Fibroblast of lung (primary cell): ENCODE results near the gene PARP14.

Source experiments
- EZH2 ChIP-seq: IDR thresholded peaks from 2 replicates; pipeline ENCODE4 v1.5.1; 2012; ENCODE audit warnings: low read length, control low read depth, mild to moderate bottlenecking; ENCODE audit errors: missing control alignments
- TF ChIP-seq, protein P1 (sequence below), 2 donors: IDR thresholded peaks in 1 of 2; conservative IDR thresholded peaks in 1 of 2; 1 replicate in 1 of 2; 2 replicates in 1 of 2; pipeline ENCODE4 v1.5.1; 2011 to 2012; ENCODE audit warnings: low read length in 2 of 2, control low read depth in 1 of 2, inconsistent platforms in 1 of 2, low read depth in 1 of 2, mild to moderate bottlenecking in 1 of 2

DNA sequence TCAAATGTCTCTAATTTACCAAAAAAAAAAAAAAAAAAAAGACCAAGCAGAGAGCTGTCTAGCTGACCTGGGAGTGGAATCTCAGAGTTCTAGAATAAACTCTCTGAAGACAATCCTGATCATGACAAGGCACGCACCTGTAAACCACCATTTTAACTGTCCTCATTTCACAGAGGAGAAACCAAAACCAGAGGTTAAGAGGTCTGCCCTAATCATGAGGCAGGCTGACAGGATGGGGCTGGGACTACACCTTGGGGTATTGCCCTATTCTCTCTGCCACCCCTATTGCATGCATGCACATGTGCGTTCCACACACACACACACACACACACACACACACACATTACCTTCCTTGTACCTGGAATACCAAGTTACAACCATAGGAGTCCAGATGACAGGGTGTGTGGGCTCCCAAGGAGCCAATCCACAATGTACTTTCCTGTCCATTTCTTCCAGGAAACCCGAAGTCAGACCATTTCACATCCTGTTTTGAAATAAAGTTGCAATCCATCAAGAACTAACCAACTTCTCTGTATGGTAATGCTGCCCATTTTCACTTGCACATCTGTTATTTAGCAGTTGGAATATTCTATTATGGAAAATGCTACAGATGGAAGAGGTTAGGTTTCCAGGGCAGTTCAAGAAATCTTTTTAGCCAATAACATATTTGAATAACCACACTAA is 78.4 kb downstream of the PARP14 start:
- TF ChIP-seq, protein P1, sequence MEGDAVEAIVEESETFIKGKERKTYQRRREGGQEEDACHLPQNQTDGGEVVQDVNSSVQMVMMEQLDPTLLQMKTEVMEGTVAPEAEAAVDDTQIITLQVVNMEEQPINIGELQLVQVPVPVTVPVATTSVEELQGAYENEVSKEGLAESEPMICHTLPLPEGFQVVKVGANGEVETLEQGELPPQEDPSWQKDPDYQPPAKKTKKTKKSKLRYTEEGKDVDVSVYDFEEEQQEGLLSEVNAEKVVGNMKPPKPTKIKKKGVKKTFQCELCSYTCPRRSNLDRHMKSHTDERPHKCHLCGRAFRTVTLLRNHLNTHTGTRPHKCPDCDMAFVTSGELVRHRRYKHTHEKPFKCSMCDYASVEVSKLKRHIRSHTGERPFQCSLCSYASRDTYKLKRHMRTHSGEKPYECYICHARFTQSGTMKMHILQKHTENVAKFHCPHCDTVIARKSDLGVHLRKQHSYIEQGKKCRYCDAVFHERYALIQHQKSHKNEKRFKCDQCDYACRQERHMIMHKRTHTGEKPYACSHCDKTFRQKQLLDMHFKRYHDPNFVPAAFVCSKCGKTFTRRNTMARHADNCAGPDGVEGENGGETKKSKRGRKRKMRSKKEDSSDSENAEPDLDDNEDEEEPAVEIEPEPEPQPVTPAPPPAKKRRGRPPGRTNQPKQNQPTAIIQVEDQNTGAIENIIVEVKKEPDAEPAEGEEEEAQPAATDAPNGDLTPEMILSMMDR (conservative IDR thresholded peaks at IDR 0.05 in 1 of 2, IDR thresholded peaks at IDR 0.05 in 1 of 2; ENCODE audit: low read depth in 1 of 2, low read length in 2 of 2), result no peak
- TF ChIP-seq EZH2, result no peak
